Astrocyte of the hippocampus (primary cell): ENCODE data around the gene WNT7A.
A peak's percentile ranks its signal among the peaks of the same experiment; 100 is the strongest.

ENCODE experiments used
- DNase-seq: peaks from one replicate; pipeline ENCODE4 v3.0.0; 2011; ENCODE audit warnings: low read depth, low spot score

The WNT7A gene

GRCh38 chr3:13828501-13829265 is 51.2 kb downstream of the WNT7A start:
- DNase-seq = no peak

- DNase-seq = no peak
These were observed 52.2 kb downstream of the WNT7A start for GRCh38 chr3:13827699-13828098.

GRCh38 chr3:13827256-13827655 is 52.6 kb downstream of the WNT7A start:
- no peak for DNase-seq

GRCh38 chr3:13826672-13827071 is 53.2 kb downstream of the WNT7A start:
- no peak for DNase-seq

GRCh38 chr3:13825821-13826220 is 54.0 kb downstream of the WNT7A start:
- no peak for DNase-seq

DNA sequence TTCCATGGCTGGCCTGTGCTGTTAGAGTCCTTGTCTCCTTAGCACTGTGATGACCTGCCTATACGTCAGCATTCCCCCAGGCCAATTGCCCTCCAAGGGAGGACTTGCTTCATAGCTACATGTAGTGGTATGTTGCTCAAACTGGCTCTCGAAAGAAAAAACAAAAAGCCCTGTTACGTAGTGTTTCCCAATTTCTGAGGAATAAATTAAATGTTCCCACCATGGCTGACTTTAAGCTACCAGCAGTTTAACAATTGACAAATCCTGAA is 54.6 kb downstream of the WNT7A start:
- DNase-seq = no peak

- DNase-seq = no peak
These were observed 55.2 kb downstream of the WNT7A start for GRCh38 chr3:13824521-13825310.

DNA sequence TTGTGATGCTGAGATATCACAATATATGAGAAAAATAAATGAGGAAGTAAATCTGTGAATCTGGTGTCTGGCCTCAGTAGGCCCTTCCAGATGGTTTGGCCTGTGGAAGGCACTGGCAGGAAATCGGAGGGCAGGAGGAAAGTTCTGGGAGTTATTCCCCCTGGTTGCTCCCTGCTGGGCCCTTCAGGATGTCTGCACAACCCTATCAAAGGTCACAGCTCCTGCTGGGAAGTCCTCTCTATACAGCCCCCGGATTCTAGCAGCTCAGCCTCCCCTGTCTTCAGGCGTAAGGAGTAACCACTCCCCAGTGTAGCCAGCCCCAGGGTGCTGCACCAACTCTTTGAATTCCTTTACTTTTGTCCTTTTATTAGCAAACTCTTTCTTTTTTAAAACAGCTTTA is 56.2 kb downstream of the WNT7A start:
- no peak for DNase-seq

DNA sequence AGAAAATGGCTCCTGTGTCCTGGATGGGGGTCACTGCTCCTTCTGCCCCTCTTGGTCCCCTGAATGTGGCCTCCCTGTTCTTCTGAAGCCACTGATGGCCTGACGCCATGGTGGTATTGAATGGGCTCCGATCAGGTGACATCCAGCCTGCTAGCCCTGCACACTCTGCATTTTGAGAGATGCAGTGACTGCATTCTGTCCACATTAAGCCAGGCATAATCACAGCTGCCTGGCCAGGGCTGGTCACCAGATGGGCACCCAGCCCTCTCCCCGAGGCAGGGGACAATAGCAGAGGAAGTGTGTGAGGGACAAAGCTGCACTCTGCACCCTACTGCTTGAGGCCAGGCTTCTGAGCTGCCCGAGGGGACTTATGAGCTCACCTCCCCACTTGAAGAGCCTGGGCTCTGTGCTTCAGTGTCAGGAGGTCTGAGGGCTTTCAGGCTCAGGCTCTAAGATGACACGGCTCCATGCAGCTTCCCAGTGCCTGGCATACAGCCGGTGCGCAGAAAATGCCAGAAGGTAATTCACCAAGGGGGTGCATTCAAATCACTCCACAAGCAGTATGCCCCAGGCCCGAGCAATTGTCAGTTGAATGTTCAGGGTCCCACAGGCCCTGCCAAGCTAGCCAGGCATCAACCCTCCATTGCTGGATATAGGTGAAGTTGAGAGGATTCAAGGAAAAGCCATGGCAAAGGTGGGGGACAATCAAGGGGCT is 56.8 kb downstream of the WNT7A start:
- no peak for DNase-seq

- DNase-seq = no peak
These were observed 57.8 kb downstream of the WNT7A start for GRCh38 chr3:13822042-13822441.

DNA sequence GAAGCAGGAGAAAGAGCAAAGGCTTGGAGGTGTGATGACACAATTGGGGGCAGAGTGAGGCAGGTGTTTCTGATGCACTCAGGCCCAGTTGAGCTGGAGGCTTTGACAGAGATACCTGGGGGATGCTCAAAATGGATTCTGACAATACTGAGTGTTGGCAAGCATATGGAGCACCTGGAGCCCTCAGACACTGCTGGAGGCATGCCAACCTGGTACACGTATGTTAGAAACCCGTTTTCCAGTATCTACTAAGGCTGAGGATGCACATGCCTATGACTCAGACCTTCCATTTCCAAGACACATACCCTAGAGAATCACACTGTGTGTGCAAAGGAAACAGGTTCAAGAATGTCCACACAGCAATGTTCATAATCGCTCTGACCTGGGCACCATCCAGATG is 58.7 kb downstream of the WNT7A start:
- DNase-seq = no peak

GRCh38 chr3:13818919-13819318 is 61.0 kb downstream of the WNT7A start:
- no peak for DNase-seq

- no peak for DNase-seq
These were observed 64.7 kb downstream of the WNT7A start for GRCh38 chr3:13815088-13815683.

GRCh38 chr3:13812034-13812471 is 67.8 kb downstream of the WNT7A start:
- peak; percentile 44 for DNase-seq

DNA sequence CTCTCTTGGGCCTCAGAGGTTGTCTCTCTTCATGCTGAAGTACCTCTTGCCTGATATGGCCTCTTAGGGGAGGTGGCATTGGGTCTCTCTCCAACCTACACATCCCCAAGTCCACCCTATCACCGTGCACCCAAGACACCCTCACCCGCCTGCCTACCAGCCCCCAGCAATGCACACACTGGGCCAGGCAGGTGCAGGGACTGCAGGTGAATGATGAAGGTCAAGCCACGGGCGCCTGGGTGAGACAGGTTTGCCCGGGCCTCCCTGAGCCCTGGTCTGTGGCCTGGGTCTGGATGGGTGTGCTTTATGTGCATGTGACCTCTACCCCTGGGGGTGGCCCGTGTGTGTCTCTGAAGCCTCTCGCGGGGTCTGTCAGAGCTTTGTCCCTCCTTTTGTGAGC is 68.3 kb downstream of the WNT7A start:
- no peak for DNase-seq

GRCh38 chr3:13808550-13808949 is 71.3 kb downstream of the WNT7A start:
- DNase-seq = no peak

DNA sequence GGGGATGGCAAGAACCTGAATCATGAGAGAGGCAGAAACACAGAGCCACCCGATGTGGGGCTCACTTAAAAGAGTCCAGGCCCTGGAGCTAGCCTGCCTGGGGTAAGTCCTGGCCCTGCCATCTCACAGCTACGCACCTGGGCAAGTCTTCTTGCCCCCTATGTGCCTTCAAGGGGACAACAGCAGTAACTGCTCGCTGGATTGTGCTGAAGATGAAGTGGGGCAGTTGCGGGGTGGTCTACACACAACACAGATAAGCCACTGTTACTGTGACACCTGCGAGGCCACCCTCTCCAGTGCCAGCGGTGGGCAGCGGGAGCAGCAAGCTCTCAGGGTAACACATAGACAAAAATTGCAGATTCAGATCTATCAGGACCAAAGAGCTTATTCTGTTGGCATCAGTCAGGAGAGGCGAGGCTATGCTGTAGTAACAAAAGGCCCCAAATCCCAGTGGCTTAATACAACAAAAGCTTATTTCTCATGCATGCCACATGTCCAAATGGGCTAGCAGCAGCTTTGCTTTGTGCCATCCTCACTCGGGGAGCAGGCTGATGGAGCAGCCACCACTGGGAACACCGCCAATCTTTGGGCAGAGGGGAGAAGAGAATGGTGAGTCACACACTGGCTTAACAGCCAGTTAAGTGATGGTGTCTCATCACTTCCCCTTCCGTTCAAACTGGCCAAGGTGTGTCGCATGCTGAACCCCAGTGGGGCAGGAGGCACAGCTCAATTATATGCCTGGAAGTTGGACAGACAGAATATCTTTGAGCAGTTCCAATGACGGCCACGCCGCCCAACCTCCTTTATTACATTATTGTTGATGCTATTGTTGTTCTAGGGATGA is 78.3 kb downstream of the WNT7A start:
- DNase-seq = peak; percentile 31

- no peak for DNase-seq
These were observed 79.8 kb downstream of the WNT7A start for GRCh38 chr3:13800064-13800463.

GRCh38 chr3:13798401-13798800 is 81.5 kb downstream of the WNT7A start:
- no peak for DNase-seq

DNA sequence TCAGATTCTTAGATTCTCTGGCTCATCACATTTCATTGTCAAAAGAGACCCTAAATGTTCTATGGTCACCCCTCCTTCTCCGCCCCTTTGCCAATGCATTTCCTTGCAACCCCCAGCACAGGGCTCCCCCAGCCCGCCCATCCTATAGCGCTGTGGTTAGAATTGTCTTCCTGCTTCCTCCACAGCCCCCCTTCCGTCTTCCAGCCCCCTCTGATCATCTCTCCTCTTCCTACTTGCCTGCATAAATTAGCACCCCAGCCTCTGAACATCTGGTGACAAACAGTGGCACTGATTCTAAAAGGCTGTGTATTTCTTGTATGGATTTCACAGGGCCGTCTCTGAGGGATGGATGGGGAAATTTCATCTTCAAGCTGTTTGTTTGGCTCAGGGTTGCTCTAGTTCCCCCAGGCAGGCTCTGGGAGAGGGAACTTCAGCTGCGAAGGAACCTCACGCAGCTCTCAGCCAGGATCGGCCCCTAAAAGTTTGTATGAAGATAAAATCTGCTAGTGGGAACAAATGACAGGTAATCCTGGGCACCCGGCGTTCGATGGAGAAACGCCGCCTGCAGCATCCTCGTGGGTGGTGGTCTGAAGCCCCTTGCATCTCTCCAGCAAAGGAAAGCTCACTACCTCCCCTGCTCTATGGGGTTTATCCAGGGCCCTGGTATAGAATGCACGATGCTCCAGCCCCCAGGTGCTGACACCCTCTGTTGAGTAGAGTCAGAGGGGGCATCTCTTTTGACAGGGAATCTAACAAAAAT is 83.0 kb downstream of the WNT7A start:
- no peak for DNase-seq

GRCh38 chr3:13795816-13796215 is 84.1 kb downstream of the WNT7A start:
- DNase-seq = no peak
